GM13976 (cell line): ENCODE results near the gene PNPLA3.

ENCODE experiments used
- DNase-seq: peaks from one replicate; pipeline ENCODE4 v3.0.0; 2012; ENCODE audit warnings: low spot score
- CTCF ChIP-seq: IDR thresholded peaks from 2 replicates; pipeline ENCODE4 v1.5.1; 2012; ENCODE audit warnings: borderline replicate concordance, mild to moderate bottlenecking; ENCODE audit not compliant: insufficient read depth; ENCODE audit errors: extremely low read depth, missing control alignments, control extremely low read depth
- in situ Hi-C: fragments of 300-500 bp; cut with MboI; formaldehyde crosslinking; loops from one replicate; pipeline ENCODE4 v1.12.0; 2022; ENCODE audit warnings: low sequenced_read_pairs, mixed read lengths, inconsistent platforms; ENCODE audit not compliant: unreplicated experiment

The PNPLA3 gene

DNA sequence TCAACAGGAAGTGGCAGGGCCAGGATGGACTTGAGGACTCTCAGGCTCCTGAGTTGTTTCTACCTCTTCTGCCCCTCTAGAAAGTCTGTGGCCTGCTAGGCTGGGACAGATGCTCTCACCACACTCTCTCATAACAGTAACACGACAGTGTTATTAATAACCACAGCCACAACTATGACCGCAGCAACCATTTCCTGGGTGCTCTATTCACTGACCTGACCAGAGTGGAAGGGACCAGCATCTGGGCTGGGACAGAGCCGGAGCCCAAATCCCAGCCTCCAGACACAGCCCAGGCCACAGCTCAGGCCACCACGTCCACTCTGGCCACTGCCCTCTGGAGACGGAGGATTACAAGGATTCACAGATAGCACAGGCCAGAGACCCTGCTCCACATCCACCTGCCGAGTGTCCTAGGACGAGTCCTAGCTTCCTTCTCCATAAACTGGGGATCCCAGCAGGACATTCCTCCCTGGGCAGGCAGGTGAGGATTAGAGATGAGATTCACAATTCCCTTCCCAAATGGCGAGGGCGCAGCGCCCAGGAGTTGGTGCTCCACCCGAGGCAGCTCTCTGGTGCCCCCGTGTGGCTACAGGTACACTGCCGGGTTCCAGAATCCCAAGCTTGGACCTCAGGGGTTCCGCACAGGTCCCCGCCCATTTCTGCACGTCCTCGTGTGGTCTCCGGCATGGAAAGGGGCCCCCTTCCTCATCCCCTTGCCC lies 38.8 kb upstream of the PNPLA3 start:
- peak; percentile 85 for DNase-seq
- in situ Hi-C loops: no loop called here
- peak; percentile 81 for TF ChIP-seq CTCF

DNA sequence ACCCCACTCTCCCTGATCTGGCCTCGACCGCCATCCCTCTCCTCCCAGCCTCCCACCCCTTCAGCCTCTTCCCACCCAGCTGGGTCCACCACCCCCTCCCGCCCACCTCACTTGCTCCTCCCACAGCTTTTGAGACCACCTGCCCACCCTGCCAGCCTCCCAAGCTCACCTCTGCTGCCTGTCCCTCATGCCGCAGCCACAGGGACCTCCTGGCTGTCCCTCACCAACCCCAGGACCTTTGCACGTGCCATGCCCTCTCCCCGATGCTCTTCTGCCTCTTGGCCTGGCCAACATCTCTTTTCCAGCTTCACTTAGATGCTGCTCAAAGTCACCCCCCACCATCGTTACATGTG lies 38.3 kb upstream of the PNPLA3 start:
- DNase-seq: no peak
- in situ Hi-C loops: no loop called here
- TF ChIP-seq CTCF: no peak

DNA sequence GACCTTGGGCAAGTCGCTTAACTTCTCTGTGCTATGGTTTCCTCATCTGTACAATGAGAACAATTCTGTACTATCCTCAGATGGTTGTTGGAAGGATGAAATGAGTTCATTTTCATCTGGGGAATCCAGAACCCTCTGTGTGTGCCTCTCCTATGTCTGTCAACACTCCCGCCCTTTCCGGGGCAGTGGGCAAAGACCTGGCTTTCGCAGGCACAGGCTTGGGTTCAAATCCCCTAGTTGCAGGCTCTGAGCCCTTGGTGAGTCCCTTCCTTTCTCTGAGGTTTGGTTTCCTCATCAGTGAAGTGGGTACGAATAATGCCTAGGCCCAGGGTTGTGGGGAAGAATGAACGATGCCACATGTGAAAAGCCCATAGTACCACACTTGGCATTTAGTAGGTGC lies 37.8 kb upstream of the PNPLA3 start:
- no peak for TF ChIP-seq CTCF
- no peak for DNase-seq
- in situ Hi-C loops: no loop called here

DNA sequence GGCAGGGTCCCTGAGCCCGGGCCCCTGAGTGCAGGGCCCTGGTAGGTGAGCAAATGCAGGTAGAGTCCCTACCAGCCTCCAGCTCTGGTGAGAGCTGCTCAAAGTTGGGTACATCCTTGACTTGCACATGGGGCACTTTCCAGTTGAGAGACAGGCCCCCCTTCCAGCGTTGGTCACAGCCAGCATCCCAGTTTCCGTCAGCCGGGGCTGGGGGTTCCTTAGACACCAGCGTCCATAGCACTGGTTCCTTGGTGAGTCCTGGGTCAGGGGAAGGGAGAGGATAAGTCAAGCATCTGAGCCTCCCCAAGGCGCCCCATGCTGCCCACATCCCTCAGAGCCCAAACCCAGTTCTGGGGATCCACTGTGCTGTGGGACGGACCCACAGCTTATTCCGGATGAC lies 37.4 kb upstream of the PNPLA3 start:
- in situ Hi-C loops: no loop called here
- no peak for DNase-seq
- no peak for TF ChIP-seq CTCF

DNA sequence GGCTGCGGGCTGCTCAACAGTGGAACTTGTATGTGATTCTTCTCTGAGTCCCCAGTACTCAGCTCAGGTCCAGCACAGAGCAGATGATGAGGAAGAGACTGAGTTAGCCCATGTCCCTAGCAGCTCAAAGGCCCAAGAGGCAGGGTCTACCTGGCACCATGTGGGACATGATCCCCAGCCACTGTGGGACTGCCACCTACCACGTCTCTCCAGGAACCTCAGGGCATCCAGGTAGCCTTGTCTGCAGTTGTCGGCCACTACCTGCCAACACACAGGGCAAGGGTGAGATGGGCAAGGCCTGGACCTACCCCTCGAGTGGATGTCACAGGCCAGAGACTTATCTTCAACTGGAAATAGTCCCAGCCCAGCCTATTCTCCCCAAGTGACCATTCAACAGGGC lies 36.2 kb upstream of the PNPLA3 start:
- no peak for TF ChIP-seq CTCF
- no peak for DNase-seq
- in situ Hi-C loops: no loop called here

- in situ Hi-C loops: no loop called here
Measured at GRCh38 chr22:43888740-43889139, 34.9 kb upstream of the PNPLA3 start.

More at GRCh38 chr22:43888740-43889139, 34.9 kb upstream of the PNPLA3 start:
- no peak for DNase-seq
- TF ChIP-seq CTCF: no peak
